SK-N-DZ (cell line): ENCODE measurements around the gene MEG3.

ENCODE experiments used
- DNase-seq: peaks from one replicate; pipeline ENCODE4 v3.0.0-alpha.2; 2015; ENCODE audit warnings: low spot score

Gene MEG3

DNA sequence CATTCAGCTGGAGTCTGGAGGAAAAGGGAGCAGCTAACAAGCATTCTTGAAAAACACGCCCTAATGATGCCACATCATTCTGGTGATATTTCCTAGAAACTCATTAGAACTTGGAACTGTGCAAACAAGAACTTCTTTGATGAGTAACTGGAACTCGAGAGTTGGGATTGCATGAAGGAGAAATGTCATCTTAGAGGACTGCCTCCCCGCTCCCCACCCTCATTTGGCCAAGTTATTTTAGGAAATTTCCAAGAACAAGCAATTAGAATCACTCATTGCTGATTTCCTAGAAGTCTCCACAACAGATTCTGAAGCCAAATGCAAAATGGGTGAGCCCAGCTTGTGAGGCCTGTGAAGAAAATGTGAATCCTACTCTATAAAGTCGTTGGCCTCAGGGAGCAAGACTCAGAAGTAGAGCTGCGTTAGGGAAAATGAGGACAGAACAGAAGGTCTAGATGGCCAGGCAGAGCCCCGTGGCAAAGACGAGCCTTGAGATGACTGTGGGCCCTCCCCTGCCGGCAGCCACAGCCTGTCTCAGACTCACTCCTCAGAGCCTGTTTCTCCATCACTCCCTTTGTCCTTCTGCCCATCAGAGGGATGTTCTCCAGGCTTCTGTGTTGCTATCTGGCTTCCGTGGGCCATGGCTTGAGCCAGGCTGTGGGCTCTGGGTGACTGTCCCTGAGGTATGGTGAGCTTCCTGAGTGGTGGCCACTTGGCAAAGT is 39.2 kb downstream of the MEG3 start:
- no peak for DNase-seq

DNA sequence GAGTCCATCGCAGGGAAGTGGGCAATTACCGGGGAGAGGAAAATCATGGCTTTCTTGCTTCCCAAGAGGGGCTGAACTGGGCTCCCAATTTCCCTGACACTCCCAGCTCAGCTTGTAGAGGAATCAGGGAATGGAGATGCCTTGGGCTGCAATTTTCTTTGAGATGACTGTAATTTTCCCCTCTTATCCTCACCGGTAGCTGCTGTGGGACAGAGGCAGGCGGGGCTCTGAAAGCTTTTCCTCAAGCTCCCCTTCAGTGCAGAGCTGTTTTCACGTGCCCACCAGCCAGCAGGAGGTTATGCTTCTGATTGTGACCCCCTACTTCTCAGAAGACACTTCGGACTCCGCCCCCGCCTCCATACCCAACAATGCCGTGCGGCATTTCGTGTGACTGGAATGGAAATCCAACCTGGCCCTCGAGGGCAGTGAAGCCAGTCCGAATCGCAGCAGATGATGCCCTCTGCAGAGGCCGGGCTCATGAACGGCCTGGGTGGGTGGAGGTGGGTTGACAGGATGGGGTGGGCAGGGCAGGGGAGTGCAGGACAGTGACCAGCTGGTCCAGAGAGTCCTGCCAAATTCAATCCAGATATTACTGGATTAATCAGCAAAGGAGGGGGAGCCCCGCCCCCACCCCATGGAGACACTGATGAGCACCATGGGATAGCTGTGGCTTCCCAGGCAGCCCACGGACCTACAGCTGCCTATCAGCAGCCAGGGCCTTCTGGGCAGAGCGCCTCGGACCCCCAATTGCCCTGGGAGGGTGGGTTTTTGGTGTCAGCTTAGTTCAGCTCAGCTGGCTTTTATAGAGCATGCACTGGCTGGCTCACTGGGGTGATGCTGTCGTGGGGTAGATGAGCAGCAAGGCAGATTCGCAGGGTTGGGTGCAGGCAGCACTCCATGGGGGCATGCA is 40.0 kb downstream of the MEG3 start:
- no peak for DNase-seq

DNA sequence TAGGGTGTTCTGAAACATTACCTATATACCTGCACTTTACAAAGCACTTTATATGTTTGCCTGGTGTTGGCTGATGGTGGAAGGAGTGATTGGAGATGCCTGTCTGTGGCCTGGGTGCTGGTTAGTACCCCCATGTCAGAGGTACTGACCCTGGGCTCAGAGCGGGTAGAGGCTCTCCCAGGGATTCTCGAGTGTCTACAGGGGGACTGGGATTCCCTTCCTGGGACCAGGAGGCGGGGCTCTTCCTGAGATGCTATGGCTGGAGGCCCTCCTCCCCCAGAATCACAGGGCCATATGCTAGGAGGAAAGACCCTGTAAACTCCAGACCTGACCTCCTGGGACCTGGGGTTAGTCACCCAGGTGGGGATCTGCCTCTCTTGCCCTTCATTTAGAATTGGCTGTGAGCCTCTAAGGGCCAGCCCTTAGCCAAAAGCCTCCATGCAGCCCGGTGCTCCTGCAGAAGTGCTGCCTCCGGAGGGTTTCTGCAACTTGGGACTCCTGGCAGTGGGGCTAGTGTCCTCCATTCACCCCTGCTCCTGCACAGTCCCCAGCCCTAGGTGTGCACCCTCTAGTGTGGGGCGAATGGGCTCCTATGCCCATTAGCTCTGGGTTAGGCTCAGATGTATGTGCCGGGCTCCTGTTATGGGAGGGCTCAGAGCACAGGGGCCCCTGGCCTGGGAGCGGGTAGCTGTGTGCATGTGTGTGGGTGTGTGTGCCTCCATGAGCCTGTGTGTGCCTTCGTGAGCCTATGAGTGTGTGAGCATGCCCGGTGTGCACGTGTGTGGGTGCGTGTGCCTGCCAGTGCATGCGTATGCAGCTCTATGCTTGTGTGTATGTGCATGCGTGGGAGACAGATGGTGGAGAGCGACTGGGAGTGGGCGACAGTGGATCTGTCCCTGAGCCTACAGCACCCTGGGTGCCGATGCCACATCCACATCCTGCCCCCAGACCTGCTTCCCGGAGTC is 41.0 kb downstream of the MEG3 start:
- no peak for DNase-seq

DNA sequence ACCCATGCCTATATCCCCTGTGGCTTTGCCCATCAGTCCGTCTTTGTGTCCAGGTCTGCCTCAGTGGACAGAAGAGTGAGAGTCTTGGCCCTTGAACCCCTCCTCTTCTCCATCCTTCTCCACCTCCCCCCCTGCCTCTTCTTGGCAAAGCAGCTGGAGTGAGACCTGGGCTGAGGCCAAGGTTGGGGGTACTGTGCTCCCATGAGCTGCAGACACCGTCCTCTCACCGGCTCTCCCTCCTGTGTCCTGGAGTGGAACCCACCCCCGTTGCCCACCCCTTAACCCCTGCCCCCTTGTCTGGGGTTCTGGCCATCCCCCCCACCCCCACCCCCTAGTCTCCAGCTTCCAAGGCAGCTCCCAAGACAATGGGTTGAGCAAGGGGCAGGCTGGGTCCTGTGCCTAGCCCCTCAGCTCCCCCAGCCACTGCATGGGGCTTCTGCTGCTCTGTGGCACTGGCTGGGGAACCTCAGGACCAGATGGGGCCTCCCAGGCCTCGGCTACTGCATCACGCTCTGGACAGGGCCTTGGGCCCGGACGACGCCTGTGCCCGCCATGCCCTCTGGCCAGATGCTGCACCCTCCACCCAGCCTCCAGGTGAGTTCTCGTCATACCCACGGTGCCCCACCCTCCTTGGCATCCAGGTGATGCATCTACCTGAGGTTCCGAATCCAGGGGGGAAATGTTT is 41.9 kb downstream of the MEG3 start:
- DNase-seq = no peak

DNA sequence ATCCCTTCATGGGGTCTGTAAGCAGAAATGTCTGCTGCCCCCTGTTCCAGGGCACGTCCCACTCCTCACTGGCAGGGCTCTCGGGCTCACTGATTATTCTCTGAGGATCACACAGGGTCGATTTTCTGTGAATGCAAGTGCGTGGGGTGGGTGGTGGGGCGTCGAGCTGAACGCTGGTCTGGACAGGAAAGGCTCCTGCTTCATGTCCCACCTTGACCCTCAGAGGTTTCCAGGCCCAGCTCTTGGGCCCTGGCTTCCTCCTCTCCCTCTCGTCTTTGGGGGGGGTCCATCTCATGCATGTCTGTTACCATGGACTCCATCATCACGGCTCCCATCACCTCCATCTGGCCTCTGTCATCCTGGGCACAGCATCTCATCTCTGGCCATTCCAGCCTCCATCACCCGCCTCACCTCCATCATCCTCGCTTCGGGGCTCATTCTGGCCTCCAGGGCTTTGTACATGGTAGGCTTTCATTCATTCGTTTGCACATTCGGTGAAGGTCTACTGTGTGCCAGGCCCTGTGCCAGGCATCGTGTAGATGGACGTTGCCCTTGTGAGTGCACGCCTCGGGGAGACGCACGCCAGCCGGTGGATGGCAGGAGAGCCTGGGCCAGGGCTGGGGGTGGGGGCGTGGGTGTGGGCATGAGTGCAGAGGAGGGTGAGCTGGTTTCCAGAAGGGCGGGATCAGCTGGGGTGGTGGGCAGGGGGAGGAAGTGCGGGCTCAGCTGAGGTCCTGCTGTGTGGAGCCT is 42.9 kb downstream of the MEG3 start:
- no peak for DNase-seq

DNA sequence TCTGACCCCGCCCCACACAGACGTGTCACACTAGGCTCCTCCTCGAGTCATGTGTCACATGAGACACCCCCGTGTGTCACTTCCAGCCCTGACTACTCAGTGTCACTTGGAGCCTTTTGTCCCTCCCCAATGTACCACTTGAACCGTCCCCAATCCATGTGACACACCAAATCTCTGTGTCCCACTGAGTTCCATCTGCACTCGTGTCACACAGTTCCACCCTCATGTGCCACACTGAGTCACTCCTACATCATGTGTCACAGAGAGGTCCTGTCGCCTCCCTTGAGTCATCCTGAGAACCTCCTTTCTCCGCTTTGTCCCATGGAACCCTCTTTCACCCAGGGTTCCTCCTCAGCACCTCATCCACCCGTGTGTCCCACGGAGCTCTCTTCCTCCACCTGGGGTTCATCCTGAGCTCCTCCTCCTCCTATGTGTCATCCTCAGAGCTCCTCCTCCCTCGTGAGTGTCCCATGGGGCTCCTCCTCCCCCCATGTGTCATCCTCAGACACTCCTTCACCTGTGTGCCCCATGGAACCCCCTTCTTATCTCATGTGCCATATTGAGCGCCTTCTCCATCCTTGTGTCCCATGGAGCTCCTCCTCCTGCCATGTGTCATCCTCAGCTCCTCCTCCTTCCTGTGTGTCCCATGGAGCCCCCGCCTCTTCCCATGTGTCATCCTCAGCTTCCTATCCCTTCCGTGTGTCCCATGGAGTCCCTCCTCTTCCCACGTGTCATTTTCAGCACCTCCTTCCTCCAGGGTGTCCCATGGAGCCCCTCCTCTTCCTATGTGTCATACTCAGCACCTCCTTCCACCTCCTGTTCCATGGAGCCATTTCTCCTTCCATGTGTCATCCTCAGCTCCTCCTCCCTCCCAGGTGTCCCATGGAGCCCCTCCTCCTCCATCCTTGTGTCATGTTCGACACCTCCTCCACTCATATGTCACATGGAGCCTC is 45.6 kb downstream of the MEG3 start:
- DNase-seq = no peak

DNA sequence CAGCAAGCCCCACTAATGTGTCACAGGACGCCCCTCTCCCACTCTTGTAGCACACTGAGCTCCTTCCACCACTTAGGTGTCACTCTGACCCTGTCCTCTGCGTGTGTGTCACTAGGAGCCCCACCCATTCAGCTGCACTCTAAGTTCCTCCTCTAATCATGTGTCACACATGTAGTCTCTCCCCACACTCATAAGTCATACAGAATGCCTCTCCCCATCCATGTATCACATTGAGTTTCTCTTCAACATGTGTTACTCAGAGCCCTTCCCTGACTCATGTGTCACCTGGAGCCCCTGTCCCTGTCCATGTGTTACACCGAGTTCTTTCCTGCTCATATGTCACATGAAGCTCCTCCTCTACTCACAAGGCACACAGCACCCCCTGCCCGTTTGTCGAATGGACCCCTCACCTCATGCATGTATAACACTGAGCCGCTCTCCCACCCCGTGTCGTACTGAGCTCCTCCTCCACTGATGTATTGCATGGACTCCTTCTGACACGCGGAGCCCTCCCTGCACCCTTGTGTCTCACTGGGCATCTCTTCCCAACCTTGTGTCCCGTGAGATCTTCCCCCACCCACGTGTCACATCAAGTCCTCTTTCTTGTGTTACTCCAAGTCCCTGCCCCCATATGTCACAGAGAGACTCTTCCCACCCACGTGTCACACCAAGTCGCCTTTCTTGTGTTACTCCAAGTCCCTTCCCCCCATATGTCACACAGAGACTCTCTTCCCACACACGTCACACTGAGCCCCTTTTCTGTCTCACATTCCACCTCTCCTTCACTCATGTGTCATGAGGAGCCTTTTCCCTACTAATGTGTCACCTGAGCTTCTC is 46.6 kb downstream of the MEG3 start:
- no peak for DNase-seq

DNA sequence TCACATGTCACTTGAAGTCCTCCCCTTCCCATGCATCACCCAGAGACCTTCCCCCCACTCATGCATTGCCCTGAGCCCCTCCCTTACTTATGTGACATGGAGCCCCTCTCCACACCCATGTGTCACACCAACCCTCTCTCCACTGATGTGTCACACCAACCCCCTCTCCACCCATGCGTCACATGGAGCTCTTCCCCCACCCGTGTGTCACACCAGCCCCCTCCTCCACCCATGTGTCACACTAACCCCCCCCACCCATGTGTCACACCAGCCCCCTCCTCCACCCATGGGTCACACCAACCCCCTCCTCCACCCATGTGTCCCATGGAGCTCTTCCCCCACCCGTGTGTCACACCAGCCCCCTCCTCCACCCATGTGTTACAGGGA is 47.2 kb downstream of the MEG3 start:
- no peak for DNase-seq

DNA sequence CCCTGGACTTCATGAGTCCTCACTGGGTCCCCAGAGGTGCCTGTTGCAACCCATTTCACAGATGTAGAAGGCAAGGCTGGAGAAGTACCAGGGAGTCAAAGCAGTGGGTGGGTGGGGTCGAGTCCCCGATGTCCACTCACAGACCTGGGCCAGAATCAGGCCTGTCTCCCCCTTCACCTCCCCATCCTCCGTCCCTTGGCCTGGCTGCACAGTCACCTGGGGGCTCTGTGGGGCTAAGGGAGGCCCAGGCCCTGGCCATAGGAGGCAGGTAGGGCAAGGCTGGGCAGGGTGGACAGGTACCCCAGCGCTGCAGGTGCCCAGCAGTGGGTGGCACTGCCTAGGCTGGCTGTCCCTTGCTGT is 48.1 kb downstream of the MEG3 start:
- no peak for DNase-seq

DNA sequence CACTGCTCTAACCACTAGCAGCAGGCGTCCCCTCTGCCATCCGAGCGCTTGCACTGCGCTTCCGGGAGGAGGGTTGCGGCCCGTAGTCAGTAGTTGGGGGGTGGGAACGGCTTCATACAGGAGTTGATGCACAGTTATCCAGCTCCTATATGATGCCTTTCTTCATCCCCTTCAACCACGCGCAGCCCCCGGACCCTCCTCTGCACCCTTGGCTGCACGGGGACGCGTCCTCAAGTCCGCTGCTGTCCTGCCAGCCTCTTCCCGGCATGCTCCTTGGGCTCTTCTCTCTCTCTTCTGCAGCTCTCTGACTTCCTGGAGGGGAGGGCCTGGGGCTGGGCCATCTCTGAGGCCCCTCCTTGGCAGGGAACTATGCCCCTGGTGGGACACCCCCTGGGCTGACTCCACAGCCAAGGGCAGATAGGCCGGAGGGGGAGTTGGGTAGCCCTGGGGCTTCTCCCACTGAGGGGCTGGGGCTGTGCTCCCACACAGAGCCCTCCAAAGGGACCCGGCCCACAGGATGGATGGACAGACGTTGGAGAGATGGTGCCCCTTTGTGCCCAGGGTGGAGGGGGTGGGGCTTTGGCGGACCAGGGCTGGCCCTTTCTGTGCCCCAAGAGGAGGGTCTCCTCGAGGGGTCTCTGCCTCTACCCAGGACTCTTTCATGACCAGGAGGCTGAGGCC is 48.6 kb downstream of the MEG3 start:
- no peak for DNase-seq

DNA sequence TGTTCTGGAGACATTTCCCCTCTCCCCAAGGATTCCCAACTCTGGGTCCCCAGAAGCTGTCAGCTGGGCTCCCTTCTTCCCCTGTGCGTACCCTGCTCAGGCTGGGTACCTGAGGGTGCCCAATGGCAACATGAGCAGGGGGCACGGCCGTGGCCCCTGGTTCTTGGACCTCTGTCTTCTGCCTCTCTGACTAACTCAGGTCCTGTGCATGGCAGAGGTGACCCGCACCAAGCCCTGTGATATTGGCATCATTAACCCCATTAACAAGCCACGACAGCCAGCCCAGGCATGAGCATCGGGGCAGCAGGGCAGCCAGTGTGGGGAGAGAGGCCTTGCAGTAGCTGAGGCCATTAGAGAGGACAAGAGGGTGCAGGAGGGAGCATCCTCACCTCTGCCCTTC is 49.2 kb downstream of the MEG3 start:
- DNase-seq = no peak

DNA sequence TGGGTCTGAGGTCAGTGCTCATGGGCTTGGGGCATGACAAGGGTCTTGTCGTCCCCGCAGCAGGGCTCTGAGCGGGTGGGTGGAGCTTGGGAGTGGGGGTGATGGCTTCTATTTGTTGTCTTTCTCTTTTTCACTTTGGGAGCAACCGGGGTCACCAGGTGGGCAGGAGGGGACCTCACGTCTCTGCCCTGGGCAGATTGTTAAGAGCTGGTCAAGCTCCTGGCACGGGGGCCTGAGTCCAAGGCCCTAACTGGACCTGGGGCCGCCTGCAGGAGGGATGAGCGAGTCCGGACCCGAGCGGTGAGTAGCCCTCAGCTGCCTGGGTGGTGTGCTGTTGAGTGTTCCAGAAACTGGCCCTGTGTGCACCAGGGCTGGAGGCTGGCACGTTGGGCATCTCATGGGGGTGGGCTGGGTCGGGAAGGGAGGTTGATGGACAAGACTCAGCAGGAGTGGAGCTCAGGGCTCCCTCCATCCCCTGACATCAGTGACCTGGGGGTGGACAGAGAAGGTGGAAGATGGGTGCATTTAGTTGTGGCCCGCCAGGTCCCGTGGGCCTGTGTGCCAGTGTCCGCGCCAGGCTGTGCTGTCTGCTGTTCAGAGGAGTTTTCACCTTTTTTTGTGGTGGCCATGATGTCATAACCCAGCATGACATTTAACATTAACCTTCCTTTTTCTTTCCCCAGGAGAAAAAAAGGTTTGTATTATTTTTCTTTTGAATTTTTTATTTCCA is 50.1 kb downstream of the MEG3 start:
- DNase-seq = no peak

DNA sequence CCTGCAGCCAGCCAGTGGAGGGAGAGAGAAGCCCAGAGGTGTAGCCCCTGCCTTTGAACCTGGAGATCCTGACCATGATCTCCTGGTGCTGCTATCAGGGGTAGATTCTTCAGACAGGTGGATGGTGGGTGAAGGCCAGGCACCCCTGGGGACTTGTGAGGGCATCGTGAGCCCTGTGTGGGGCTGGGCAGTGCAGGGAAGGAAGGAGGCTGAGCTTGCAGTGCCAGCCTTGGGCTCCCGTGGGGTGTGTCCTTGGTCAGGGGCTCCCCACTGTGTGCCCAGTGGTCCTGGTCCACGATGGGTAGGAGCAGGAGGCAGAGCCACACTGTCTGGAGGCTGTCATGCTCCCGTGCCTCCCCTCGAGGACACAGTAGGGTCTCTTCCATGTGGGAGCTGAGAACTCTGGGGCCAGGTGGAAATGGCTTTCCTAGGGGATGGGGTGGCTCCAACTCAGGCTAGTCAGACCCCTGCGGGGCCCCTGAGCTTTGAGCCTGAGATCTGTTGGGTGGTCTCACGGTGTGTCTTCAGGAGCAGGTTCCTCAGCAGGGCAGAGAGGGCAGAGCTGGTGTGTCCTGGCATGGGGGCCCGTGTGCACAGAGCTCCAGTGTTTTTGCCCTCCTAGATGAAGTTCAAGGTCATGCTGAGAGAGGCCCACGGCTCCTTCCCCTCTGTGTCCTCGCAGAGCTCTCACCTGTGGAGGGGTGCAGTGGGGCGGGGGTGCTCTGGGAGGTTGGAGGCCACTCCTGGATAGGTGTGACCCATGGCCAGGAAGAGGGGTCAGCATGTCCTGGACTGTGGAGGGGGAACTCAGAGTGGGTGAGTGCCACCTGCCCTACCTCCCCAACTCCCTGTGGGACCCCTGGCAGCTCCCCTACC is 52.6 kb downstream of the MEG3 start:
- no peak for DNase-seq

DNA sequence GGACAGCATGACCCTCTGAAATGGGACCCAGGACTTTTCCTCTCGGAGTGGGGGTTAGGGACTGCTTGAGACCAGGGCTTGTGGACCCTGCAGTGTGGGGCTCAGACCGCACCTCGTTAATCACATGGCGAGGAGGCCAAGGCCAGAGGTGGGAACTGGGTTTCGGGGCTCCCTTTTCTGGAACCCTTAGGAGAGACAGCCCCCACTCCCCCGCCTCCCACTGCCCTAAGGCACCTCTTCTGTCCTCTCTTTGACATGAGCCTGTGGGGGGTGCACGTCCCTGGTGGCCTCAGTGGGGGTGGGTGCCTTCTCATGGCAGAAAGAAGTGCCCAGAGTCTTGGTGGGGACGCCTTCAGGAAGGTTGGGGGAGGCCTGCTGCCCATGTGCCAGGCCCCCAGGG is 53.3 kb downstream of the MEG3 start:
- DNase-seq = no peak

DNA sequence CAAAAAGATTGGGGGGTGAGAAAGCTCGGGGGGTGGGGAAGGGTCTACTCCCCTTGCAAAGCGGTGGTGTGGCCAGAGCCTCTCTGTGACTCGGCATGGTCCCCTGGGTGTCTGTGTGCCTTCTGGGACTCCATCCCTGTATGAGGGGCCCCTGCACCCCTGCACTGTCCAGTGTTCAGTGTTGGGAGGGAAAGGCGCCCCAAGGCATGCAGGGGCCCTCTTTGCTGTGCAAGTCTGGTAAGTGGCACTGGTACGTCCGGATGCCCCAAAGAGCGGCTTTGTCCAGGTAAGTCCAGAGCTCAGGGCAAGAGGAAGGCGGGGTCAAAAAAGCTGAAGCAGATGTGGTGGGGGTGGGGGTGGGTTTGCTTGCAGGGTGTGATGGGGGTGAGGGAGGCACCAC is 53.9 kb downstream of the MEG3 start:
- no peak for DNase-seq
